Stimulated activated CD4-positive, alpha-beta T cell treated with anti-CD3 and anti-CD28 coated beads, TNF-alpha, amount 100 ng/mL, for 48 hours (primary cell): ENCODE data around the gene CSRNP3.

Experiments
- DNase-seq, 3 donors: peaks; one replicate each; pipeline ENCODE4 v3.0.0-alpha.2; 2020; ENCODE audit warnings: low read depth in 3 of 3

CSRNP3 gene, protein sequence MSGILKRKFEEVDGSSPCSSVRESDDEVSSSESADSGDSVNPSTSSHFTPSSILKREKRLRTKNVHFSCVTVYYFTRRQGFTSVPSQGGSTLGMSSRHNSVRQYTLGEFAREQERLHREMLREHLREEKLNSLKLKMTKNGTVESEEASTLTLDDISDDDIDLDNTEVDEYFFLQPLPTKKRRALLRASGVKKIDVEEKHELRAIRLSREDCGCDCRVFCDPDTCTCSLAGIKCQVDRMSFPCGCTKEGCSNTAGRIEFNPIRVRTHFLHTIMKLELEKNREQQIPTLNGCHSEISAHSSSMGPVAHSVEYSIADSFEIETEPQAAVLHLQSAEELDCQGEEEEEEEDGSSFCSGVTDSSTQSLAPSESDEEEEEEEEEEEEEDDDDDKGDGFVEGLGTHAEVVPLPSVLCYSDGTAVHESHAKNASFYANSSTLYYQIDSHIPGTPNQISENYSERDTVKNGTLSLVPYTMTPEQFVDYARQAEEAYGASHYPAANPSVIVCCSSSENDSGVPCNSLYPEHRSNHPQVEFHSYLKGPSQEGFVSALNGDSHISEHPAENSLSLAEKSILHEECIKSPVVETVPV

DNA sequence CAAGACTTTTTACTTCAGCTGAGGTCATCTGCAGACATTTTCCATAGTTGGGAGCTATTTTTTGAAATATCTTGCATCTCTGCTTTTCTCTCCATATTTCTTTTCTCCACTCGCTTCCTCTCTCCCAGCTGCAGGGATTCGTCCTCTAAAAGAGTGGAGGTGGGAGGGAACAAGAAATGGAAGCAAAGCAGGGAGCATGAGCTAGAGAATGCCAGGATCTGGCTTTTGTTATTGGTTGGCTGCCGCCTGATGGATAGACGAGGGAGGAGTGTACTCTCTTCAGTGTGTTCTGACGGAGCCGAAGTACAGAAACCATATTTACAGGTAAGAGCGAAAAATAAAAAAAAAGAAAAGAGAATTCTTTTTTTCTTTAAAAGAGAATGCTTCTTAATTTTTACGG is at the start of gene CSRNP3:
Gene CSRNP3, plus strand, starts transcription at position 282 of the 400 bp plus-strand sequence. CDS start 125,368 bp downstream, outside the sequence.
- no peak for DNase-seq

DNA sequence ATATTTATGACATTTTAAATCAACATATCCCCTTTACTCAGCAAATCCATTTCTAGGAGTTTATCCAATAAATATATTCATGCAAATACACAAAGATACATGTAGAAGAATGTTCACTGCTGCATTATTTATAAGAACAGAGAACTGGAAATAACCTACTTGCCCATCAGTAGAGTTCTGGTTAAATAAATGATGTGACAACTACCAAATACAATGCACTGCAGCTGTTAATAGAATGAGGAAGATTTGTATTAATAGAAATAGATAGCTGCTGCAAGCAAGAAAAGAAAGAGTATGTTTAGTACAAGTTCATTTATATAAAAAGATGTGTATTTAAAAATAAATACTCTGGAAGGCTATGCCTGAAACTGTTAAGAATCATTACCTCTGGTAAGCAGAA is 49.3 kb upstream of the CSRNP3 start:
- DNase-seq: no peak

DNA sequence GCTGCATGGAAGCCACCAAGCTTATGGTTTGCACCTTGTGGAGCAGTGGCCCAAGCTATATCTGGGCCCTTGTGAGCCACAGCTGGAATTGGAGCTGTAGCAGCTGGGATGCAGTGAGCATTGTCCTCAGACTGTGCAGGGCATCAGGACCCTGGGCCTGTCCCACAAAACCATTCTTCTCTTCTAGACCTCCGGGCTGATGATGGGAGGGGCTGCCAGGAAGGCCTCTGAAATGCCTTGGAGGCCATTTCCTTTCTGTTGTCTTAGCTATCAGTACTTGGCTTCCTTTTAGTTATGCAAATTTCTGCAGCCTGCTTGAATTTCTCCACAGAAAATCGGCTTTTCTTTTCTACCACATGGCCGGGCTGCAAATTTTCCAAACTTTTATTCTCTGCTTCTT is 46.4 kb upstream of the CSRNP3 start:
- no peak for DNase-seq

DNA sequence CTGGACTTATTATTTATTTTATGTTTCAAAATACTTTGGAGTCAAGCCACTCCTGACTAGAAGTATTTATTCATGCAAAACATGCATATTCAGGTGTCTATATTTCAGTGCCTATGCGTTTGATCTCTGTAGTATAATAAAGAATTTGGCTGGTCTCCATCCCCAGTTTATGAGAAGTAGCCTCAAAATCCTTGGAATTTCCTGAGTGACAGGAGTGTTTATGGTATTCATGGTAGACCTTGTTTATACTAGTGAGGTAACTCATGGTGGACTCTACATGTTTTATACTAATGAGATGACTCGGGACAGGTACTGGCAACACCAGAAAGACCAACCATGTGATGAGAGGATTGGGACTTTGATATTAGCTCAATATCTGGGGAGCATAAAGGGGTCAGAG is 43.9 kb upstream of the CSRNP3 start:
- DNase-seq: no peak

DNA sequence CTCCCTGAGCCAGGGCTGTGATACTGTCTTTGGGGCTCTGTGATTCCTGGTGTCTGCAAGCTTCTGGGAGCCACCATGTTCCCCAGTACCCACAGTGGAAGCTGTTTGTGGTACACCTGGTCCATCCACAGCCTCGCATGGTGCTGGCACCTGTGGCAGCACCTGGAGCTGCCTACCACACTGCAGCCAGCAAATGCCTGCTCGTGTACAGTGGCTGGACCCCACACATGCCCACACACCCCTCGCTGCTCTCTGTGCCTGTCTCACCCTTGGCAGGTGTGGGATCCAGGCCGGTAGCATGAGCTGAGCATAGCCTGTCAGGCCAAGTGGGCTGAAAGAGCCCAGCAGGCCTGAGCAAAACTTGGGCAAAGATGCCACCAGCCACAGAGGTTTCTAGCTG is 41.8 kb upstream of the CSRNP3 start:
- no peak for DNase-seq

DNA sequence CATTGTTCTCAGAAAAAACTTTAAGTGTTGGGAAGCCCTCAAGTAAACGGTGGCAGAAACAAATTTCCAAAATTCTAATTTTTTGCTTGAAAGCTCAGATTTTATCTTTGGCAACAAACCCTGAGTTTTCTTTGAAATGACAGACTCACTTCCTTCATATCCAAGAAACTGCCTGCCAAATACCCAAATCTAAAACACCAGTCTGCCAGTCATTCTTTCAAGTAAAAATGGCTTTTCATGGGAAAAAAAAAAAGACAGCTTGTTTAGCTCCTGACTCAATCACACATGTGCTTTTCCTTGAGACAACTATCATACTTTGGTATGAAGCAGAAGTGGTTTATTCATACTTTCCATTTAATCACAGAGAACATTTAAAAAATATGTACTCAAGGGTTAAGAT is 40.6 kb upstream of the CSRNP3 start:
- no peak for DNase-seq

DNA sequence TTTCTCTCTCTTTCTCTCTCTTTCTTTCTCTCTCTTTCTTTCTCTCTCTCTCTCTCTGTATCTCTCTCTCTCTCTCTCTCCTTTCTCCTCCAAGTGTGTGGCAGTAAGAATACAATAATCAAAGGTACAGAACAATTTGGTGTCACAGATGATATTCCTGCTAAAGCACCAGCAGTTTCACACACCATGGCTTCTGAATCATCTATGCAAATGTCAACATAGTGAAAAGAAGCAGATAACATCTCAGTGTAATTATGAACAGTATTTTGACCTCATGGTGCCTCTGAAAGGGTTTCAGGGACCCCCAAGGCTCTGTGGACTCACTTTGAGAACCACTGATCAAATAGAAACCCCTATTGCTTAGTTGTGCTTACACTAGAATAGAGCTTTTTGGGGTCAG is 38.5 kb upstream of the CSRNP3 start:
- DNase-seq: no peak

DNA sequence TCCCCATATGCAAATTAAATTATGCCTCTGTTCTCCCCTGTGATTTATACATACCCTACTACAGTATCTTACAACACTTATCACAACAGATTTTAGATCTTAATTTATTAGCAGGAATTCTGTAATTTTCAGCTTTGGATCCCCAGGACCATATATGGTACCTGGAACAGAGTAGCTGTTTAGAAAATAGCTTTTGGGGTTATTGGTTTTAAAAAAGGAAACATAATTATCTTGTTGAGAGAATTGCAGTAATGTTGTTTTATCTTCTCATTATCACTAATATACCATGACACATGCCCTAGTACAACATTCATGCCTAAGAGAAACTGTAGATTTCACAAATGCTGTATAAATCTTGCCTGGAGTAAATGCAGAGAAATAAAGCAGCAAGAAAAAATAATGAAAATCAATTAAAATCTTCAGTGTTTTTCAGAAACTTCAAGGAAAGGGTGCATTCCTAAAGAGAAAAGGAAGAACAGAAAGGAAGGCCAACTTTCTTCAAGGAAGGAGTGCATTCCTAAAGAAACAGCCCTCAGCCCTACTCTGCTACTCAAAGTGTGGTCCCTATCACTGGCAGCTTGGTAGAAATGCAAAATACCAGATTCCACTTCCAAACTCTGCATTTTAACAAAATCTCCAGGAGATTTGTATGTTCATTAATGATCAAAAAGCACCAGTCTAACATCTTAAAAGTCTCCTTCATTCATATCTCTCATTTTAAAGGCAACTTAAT is 37.1 kb upstream of the CSRNP3 start:
- DNase-seq: no peak

DNA sequence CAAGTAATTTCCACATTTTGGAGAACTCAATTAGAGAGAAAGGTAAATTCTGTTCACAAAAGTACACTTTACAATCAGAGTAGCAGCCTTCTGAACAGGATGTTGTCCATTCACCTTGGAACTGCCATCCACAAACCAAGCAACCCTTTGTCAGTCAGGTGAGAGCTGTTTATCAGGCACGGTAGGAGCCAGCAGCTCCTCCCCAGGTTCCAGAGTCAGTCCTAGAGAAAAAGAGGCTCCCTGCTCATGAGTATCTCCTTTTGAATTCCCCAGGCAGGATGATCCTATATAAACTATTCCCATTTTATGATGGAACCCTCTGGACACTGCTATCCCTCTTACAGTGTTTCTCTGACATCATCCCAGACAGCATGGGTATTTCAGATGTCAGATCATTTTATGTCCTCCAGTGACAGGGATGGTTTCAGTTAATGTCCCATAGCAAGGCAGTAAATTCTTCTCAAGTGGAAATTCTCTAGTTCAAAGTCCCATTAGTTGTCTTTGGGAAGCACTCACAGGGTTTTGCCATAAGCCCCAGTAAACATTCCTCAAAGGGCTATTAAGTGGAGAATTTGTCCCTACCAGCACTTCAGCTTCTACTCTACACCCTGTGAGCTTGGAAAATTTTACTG is 34.5 kb upstream of the CSRNP3 start:
- no peak for DNase-seq

DNA sequence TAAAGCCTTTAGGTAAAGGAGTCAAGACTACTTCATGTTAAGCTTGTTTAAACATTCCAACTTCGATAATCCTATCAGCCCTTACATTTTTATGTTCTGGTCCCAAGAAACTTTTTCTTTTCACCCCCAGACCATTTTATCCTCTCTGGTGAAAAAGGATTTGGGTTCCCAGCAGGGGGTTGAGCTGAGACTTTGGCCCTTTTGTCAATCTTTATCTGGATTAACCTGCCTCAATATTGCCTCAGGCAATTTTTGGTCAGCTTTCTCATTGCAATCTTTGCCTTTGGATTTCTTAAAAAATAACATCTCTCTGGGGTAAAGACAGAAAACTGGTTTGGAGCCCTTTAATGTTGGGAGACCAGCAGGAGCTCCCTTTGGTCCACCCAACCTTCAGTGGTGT is 33.9 kb upstream of the CSRNP3 start:
- DNase-seq: no peak

DNA sequence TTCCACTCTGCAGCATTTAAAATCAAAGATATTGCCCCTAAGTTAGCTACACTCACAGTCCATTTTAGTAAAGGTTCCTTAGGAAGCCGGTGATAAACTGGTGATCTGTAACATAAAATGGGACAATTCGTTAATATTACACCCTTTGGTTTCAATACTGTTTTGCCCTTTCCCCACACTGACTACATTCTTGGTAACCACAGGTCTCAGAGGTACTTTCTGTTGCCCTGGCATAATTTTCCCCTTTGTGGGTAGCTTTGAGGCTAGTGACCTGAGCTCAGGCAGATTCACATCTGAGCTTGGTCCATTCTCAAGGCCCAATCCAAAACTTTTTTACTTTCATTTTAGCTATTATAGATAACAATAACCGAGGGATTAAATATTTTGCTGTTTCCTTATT is 32.9 kb upstream of the CSRNP3 start:
- no peak for DNase-seq

DNA sequence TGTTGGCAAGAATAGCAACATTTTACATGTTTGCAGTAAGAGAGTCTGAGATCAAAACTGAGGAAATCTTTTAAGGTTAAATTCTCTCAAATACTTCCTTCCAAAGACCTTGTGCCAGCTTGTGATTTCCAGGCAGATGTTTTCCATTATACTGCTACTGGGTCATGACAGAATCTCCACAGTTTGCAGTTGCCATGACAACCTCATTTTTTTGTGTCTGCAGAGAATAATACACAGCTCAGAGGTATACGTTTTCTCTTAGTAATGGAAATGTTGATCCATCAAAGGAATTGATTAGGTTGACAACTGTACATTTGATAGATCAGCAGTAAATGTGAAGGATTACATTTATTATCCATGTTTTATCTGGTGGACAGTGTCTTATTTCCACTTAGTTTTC is 29.1 kb upstream of the CSRNP3 start:
- DNase-seq: no peak

DNA sequence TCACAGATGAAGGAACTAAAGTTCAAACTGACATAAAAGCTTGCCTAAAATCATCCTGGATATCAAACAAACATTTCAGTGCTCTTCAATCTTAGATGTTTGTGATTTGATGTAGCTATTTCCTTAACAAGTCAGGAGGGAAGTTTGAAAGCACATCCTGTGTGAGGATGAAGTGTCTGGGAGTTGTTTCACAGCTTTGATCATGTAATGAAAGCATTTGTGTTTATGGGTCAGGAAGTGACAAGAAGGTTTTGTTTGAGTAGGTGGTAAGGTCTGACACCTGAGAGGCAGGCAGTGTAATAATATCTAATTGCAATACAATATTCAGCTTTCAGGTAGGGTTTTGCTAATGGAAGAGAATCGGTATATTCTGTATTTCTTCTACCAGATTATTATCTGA is 26.0 kb upstream of the CSRNP3 start:
- no peak for DNase-seq

DNA sequence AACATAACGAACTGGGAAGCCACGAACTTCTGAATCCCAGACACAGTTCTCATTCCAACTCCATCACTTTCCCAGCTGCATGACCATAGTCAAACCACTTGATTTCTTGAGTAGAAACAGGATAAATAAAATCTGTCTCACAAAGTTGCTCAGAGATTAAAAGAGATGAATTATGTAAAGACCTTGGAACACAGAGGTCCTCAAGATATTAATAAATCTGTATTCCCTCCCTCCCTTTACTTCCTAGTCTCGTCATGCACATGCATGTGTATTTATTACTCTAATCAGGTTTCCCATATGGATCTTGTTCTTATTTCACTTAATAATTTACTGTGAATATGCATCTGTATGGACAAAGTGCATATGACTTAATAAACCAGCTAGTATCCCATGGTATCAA is 21.1 kb upstream of the CSRNP3 start:
- DNase-seq: no peak

DNA sequence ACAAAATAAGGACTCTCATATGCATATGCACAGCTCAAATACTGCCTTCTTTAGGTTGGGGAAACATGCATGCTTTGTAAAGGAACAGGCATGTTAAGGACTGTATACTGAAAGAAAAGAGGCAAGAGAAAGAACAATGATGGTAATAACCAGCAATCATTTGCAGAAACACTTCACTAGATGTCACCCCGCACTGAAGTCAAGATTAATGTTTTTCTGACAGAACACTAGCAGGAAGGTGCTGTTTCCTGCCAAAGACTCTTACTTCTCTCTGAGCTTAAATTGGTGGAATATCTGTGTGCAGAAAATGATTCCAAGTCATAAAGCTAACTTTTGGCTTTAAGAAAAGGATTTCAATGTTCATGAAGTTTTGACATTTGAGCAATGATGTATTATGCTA is 19.3 kb upstream of the CSRNP3 start:
- DNase-seq: no peak

DNA sequence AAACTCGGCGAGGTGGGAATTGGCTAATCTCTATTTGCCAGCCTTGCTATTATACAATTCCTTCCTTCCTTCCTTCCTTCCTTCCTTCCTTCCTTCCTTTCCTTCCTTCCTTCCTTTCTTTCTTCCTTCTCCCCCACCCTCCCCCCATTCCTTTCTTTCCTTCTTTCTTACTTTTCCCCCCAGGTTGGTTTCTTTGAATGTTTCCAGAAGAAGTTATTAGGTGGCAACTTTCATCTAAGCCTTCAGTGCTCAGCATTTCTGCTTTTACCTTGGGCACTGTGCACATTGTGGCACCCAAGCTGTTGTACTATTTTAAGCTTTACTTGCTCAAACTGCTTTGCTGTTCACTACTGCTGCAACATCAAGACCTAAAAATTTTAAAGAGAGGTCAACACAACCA is 17.2 kb upstream of the CSRNP3 start:
- DNase-seq: no peak

DNA sequence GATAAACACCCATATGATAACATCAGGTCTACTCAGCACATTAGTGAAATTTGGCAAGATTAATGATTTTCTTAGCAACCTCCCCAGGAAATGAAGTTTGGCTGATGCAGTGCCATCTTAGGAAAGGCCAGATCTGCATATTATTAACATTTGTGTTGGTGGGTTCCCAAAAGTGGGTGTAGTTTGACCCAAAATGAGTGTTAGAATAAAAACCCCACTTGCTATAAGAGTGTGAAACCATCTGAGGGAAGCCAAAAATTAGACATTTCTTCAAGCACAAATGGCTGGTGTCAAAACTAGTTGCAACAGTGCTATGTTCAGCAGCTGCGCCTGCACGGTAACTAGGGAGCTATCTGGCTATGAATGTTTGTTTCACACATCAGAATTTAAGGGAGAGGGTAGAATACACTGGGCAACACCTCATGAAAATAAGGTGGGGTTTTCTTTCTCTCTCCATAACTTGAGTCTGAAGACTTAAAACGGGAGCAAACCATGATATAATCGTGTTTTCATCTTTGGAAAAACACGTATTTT is 15.9 kb upstream of the CSRNP3 start:
- no peak for DNase-seq

DNA sequence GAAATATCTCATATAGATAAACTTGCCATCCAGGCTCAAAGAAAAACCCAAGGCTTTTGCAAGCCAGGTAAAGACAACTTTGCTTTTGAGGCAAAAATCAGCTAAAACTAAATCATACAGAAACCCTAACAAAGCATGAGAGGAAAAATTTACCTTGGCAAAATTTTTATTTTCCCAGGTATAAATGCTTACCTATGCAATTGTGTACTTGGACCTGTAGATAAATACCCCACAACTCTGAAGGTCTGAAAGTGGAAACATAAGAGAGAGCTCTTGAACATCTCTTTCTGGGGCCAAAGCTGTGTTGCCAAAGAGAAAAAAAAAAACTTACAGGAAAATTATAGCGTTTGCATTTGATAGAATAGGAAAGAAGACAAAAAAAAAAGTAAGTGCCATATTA is 14.6 kb upstream of the CSRNP3 start:
- DNase-seq: no peak

DNA sequence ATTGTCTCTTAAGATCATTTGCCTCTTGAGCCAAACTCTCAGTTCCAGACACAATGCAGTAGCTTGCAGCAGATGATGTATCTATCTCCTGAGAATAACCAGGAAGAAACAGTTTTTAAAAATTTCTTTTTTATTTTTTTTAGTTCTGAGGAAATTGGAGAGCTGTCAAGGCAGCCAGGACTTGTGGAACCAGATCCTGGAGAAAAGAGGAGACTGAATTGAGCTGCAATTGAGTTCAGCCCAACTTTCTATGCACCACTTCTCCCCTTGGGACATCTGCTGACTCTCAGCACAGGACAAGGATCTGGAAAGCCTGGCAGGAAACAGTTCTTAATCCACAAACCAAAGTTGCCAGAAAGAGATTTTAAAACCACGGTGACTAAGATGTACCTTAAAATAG is 13.5 kb upstream of the CSRNP3 start:
- DNase-seq: no peak

DNA sequence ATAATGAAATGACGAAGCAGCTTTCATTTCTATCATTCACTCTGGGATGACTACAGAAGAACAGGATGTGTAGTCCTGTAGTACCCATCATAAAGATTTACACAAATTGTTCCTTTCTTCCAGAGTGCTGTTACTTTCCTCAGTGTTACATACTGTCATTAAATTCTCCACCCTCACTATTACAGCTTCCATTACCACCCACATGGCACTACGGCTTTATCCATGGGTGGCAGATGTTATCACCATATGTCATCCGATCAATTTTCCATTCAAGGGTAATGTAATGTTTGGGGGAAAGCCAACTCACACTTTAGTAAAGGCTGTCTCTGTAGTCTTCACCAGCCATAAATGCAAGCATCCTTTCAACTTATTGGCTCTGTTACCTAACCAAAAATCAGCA is 7.1 kb upstream of the CSRNP3 start:
- DNase-seq: no peak

DNA sequence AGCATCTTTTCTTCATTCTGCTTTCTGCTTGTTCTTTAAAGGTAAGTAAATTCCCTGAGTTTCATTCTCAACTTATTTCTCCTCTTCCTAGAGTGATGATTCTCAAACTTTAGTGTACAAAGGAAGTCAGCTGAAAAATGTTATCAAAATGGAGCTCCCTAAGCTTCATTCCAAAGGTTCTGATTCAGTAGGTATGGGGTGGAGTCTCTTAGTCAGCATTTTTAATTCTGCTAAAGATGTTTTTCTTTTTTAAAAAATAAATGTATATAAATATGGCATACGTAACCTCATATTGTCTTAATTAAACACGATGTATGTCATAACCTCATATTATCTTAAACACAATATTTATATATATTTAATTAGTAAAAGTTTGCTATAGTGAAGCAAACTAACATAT is 3.1 kb upstream of the CSRNP3 start:
- DNase-seq: no peak

DNA sequence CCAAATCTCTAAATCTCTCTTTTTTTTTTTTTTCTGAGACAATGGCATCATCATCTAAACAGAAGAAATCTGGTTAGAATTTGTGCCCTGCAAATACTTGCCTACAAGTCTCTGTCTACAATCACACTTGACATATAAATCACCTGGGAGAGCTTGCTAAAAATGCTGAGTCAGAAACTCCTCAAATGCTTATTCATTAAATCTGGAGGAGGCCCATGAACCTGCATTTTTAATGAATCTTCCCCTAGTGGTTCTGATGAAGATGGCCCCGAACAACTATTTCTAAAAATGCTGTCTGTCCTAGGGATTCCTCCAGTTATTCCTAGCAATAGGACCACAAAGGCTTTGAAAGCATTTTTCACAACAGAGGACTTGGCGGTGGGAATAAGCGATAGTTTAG is 1.6 kb upstream of the CSRNP3 start:
- no peak for DNase-seq
